HepG2 (cell line): Measurements from ENCODE around the gene SLC50A1. TPM values are rescaled to one million over a fixed set of nuclear protein-coding genes. Genes with fewer than 3 reads are reported as not detected.

Experiments
- ARID2 ChIP-seq: sonication (generic); formaldehyde crosslinking; IDR thresholded peaks from 2 replicates; pipeline ENCODE4 v1.8.1; 2022; ENCODE audit warnings: mild to moderate bottlenecking, missing genetic modification reagents, borderline replicate concordance
- HOXD1 ChIP-seq: sonication (generic); formaldehyde crosslinking; IDR thresholded peaks from 2 replicates; pipeline ENCODE4 v1.5.0; 2020; ENCODE audit warnings: missing genetic modification reagents
- IRF1 ChIP-seq: sonication (generic); formaldehyde crosslinking; IDR thresholded peaks from 2 replicates; pipeline ENCODE4 v1.4.0; 2020; ENCODE audit warnings: low read depth, mild to moderate bottlenecking, missing genetic modification reagents
- KMT2B ChIP-seq: IDR thresholded peaks from 2 replicates; pipeline ENCODE4 v1.6.1; 2016; ENCODE audit warnings: missing genetic modification reagents, missing compliant biosample characterization
- PBX3 ChIP-seq: sonication (generic); formaldehyde crosslinking; IDR thresholded peaks from 2 replicates; pipeline ENCODE4 v1.8.1; 2023; ENCODE audit warnings: missing genetic modification reagents, inconsistent platforms, borderline replicate concordance
- SNAPC4 ChIP-seq: sonication (generic); formaldehyde crosslinking; IDR thresholded peaks from 2 replicates; pipeline ENCODE4 v1.4.0; 2020; ENCODE audit warnings: mild to moderate bottlenecking, missing genetic modification reagents
- TEF ChIP-seq: sonication (generic); formaldehyde crosslinking; IDR thresholded peaks from 2 replicates; pipeline ENCODE4 v1.5.0; 2020; ENCODE audit warnings: missing genetic modification reagents
- ZHX2 ChIP-seq, 2 experiments: sonication (generic) in 1 of 2; formaldehyde crosslinking in 1 of 2; IDR thresholded peaks; 2 replicates each; pipeline versions ENCODE4 v1.6.1 to v1.9.0; 2014 to 2022; ENCODE audit warnings: antibody characterized with exemption in 1 of 2, borderline replicate concordance in 1 of 2, inconsistent platforms in 1 of 2, low read depth in 1 of 2, missing genetic modification reagents in 1 of 2
- ZNF414 ChIP-seq: sonication (generic); formaldehyde crosslinking; IDR thresholded peaks from 2 replicates; pipeline ENCODE4 v1.5.0; 2020; ENCODE audit warnings: missing genetic modification reagents
- ZNF44 ChIP-seq: sonication (generic); formaldehyde crosslinking; IDR thresholded peaks from 2 replicates; pipeline ENCODE4 v1.5.1; 2020; ENCODE audit warnings: mild to moderate bottlenecking, missing genetic modification reagents
- ZNF558 ChIP-seq: sonication (generic); formaldehyde crosslinking; IDR thresholded peaks from 2 replicates; pipeline ENCODE4 v1.9.0; 2022; ENCODE audit warnings: mild to moderate bottlenecking, missing genetic modification reagents, borderline replicate concordance
- ZNF768 ChIP-seq: sonication (generic); formaldehyde crosslinking; IDR thresholded peaks from 2 replicates; pipeline ENCODE4 v1.4.0; 2020; ENCODE audit warnings: missing genetic modification reagents
- ZSCAN30 ChIP-seq: sonication (generic); formaldehyde crosslinking; IDR thresholded peaks from 2 replicates; pipeline ENCODE4 v1.5.0; 2020; ENCODE audit warnings: mild to moderate bottlenecking, missing genetic modification reagents
- polyA plus RNA-seq, 8 experiments: library from polyadenylated mRNA; depleted of rRNA in 3 of 8; stranded (reverse) in 7 of 8; unstranded in 1 of 8; fragments of >200 nt; fragmentation: Illumina TruSeq in 4 of 8; extraction: Trizol in 4 of 8; gene quantifications; 2 replicates each; pipeline versions ENCODE4 v1.2.1 to v1.2.3, GENCODE V29; 2011 to 2016; ENCODE audit warnings: low read depth in 4 of 8, missing spikeins in 1 of 8, mixed read lengths in 1 of 8; ENCODE audit not compliant: insufficient read depth in 1 of 8
- total RNA-seq, 5 experiments: library from RNA; depleted of rRNA; stranded (reverse); fragments of >200 nt; fragmentation: Illumina TruSeq; extraction: Trizol; gene quantifications; 2 replicates each; pipeline ENCODE4 v1.2.3, GENCODE V29; 2016; ENCODE audit warnings: low read depth in 1 of 5

The SLC50A1 gene
- total and polyA plus RNA-seq, 2 of the 13 experiments (the other 11 are each of a cell fraction or from before 2014, with no cell fraction given) = 22.5 to 46.8 TPM

GRCh38 chr1:155125946-155126555 is 9.6 kb upstream of the SLC50A1 start (continued):
- TF ChIP-seq ZHX2 (IDR thresholded peaks at IDR 0.05; ENCODE audit: low read depth) (peak; percentile 58; the same call in 1 of the 2 replicates), ZHX2 (CRISPR knock-in tag; IDR thresholded peaks at IDR 0.05; ENCODE audit: borderline replicate concordance) (no peak), ARID2 (CRISPR knock-in tag) (peak; percentile 88; the same call in 1 of the 2 replicates), TEF (CRISPR knock-in tag) (no peak; the same call in 1 of the 2 replicates), HOXD1 (peak; percentile 94), ZNF768 (CRISPR knock-in tag) (peak; percentile 42; the same call in 1 of the 2 replicates), ZNF414 (CRISPR knock-in tag) (peak; percentile 79), ZNF44 (CRISPR knock-in tag) (peak; percentile 85; the same call in 1 of the 2 replicates), SNAPC4 (CRISPR knock-in tag) (peak; percentile 85; the same call in 1 of the 2 replicates), ZNF558 (CRISPR knock-in tag) (peak; percentile 90; the same call in 1 of the 2 replicates), KMT2B (CRISPR knock-in tag) (peak; percentile 83), PBX3 (no peak), ZSCAN30 (CRISPR knock-in tag) (no peak; the same call in 1 of the 2 replicates), IRF1 (CRISPR knock-in tag) (no peak)
